A673 (cell line): ENCODE data around the gene CLEC1B. TPM values are rescaled to one million over a fixed set of nuclear protein-coding genes. Genes with fewer than 3 reads are reported as not detected.

Source experiments
- BruUV-seq: library from RNA; stranded (reverse); fragments of 400-500 nt; replicated peaks from 2 replicates; lab custom pipeline; 2021; lab: Mats Ljungman, UMichigan
- CTCF ChIA-PET: fragments of 300-600 bp; sonication (Branson Sonifier 250); formaldehyde crosslinking; loops from one replicate; lab custom pipeline; 2022; ENCODE audit warnings: antibody characterized with exemption; lab: Charles Lee
- POLR2A ChIA-PET: fragments of 300-600 bp; sonication (Branson Sonifier 250); formaldehyde crosslinking; loops from one replicate; lab custom pipeline; 2022; ENCODE audit warnings: antibody characterized with exemption; ENCODE audit not compliant: low non-redundant PET; lab: Charles Lee
- DNase-seq: peaks from one replicate; pipeline ENCODE4 v3.0.0-alpha.2; 2015; ENCODE audit warnings: low spot score
- H3K27ac ChIP-seq: fragments of 200-600 bp; sonication (generic); 2 replicates; pipeline ENCODE4 v1.5.1; 2016; ENCODE audit warnings: mixed run types, low read depth, mild to moderate bottlenecking, mixed read lengths, antibody characterized with exemption, low read length; ENCODE audit not compliant: poor library complexity, severe bottlenecking
- H3K27me3 ChIP-seq: fragments of 200-600 bp; sonication (generic); replicated peaks from 2 replicates; pipeline ENCODE4 v1.6.1; 2017; ENCODE audit warnings: mixed run types, low read depth, mild to moderate bottlenecking, mixed read lengths, antibody characterized with exemption, low read length; ENCODE audit not compliant: insufficient read depth, poor library complexity
- H3K36me3 ChIP-seq: fragments of 200-600 bp; sonication (generic); 2 replicates; pipeline ENCODE4 v1.6.1; 2016; ENCODE audit warnings: mixed run types, mild to moderate bottlenecking, mixed read lengths, antibody characterized with exemption, low read length; ENCODE audit not compliant: insufficient read depth, poor library complexity, severe bottlenecking
- H3K4me1 ChIP-seq: fragments of 200-600 bp; sonication (generic); 2 replicates; pipeline ENCODE4 v1.6.1; 2017; ENCODE audit warnings: mixed run types, mild to moderate bottlenecking, mixed read lengths, antibody characterized with exemption, low read length; ENCODE audit not compliant: insufficient read depth, poor library complexity, severe bottlenecking
- H3K4me3 ChIP-seq: fragments of 200-600 bp; sonication (generic); 2 replicates; pipeline ENCODE4 v1.5.1; 2016; ENCODE audit warnings: low read depth, mixed run types, mild to moderate bottlenecking, mixed read lengths, low read length; ENCODE audit not compliant: poor library complexity, severe bottlenecking
- H3K9me3 ChIP-seq: fragments of 200-600 bp; sonication (generic); 2 replicates; pipeline ENCODE4 v1.6.1; 2016; ENCODE audit warnings: mixed run types, low read depth, mild to moderate bottlenecking, mixed read lengths, antibody characterized with exemption, low read length; ENCODE audit not compliant: poor library complexity, severe bottlenecking
- CTCF ChIP-seq: fragments of 300-800, 200-600 bp; sonication (generic); conservative IDR thresholded peaks from 2 replicates; pipeline ENCODE4 v1.5.1; 2017; ENCODE audit warnings: low read depth, mild to moderate bottlenecking, antibody characterized with exemption, low read length, moderate library complexity, mixed read lengths
- EZH2 ChIP-seq: fragments of 200-600 bp; sonication (generic); IDR thresholded peaks from 2 replicates; pipeline ENCODE4 v1.6.1; 2017; ENCODE audit warnings: borderline replicate concordance, low read depth, mild to moderate bottlenecking, mixed read lengths, antibody characterized with exemption, low read length; ENCODE audit not compliant: poor library complexity, severe bottlenecking
- intact Hi-C: fragments of 100-400 bp; cut with micrococcal nuclease; formaldehyde crosslinking; loops from one replicate; pipeline ENCODE4 v1.10.0; 2022; ENCODE audit not compliant: unreplicated experiment
- total RNA-seq: library from RNA; stranded (reverse); gene quantifications from 2 replicates; pipeline ENCODE4 v1.2.3, GENCODE V29; 2021

Gene CLEC1B
- total RNA-seq, 1 experiment from 2014 or later, result not detected

GRCh38 chr12:9948606-9949296 lies 50.2 kb downstream of the CLEC1B start:
- Histone ChIP-seq H3K27me3 (peaks cover 50% of the 10 kb centered on the region), H3K36me3 (no peaks in the 10 kb centered on the region), H3K4me1 (peaks cover 10% of the 10 kb centered on the region), H3K9me3 (no peaks in the 10 kb centered on the region), H3K4me3 (no peak overlapping the region), H3K27ac (no peak overlapping the region)
- CTCF ChIA-PET, result no interaction called here
- no peak for DNase-seq
- POLR2A ChIA-PET, result no interaction called here
- intact Hi-C loops, result no loop called here
- no peak for TF ChIP-seq CTCF
- no peak for TF ChIP-seq EZH2
- no TSS peak for BruUV-seq

GRCh38 chr12:9947674-9948073 lies 51.2 kb downstream of the CLEC1B start:
- intact Hi-C loops, result no loop called here
- no TSS peak for BruUV-seq
- Histone ChIP-seq H3K27ac (no peak overlapping the region), H3K27me3 (peaks cover 61% of the 10 kb centered on the region), H3K4me3 (no peak overlapping the region), H3K4me1 (peaks cover 10% of the 10 kb centered on the region), H3K36me3 (no peaks in the 10 kb centered on the region), H3K9me3 (no peaks in the 10 kb centered on the region)
- ChIA-PET POLR2A (no interaction called here), CTCF (no interaction called here)
- no peak for DNase-seq
- TF ChIP-seq CTCF (no peak), EZH2 (no peak)

DNA sequence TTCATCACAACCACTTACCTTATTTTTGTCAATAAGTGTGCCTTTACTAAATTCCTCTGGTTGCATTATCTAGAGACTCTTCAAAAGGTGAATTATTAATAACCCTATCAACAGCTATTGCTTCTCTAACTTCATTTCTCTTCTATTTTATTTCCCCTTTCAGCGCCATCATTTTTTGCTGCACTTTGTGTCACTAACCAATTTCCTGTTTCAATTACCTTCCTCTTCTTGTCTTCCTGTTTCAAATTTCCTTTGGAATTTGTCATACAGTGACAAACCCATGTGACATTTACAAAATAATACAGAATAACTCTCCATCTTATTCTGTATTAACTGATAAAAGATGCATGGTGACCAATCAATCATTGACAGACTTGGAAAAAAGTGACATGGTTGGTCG lies 54.5 kb downstream of the CLEC1B start:
- H3K27me3 ChIP-seq, result peaks cover 69% of the 10 kb centered on the region
- H3K4me3 ChIP-seq, result no peak overlapping the region
- intact Hi-C loops, result loop anchor here (5.0 kb wide), 1 partner anchor 198 kb away; no protein-coding TSS in a partner anchor
- H3K4me1 ChIP-seq, result peaks cover 10% of the 10 kb centered on the region
- POLR2A ChIA-PET, result no interaction called here
- TF ChIP-seq CTCF, result no peak
- TF ChIP-seq EZH2, result no peak
- CTCF ChIA-PET, result no interaction called here
- H3K36me3 ChIP-seq, result no peaks in the 10 kb centered on the region
- no TSS peak for BruUV-seq
- no peak overlapping the region for H3K27ac ChIP-seq
- DNase-seq, result peak; percentile 66
- no peaks in the 10 kb centered on the region for H3K9me3 ChIP-seq
